Activated CD4-positive, alpha-beta T cell treated with anti-CD3 and anti-CD28 coated beads for 48 hours (primary cell): ENCODE data around the gene MAPK11.

ENCODE experiments used
- DNase-seq: peaks from one replicate; pipeline ENCODE4 v3.0.0-alpha.2; 2020

Gene MAPK11

GRCh38 chr22:50307890-50308596 lies 37.9 kb upstream of the MAPK11 start:
- DNase-seq: no peak

GRCh38 chr22:50306753-50307749 lies 36.9 kb upstream of the MAPK11 start, which contains the start of gene PLXNB2:
Gene PLXNB2 (minus strand): TSS chr22:50307646. CDS start chr22:50290584, 17,062 bp downstream.
- DNase-seq: peak; percentile 28

GRCh38 chr22:50305923-50306566 lies 35.9 kb upstream of the MAPK11 start:
- DNase-seq: no peak

GRCh38 chr22:50305393-50305922 lies 35.3 kb upstream of the MAPK11 start:
- DNase-seq: no peak

GRCh38 chr22:50304528-50305392 lies 34.6 kb upstream of the MAPK11 start:
- no peak for DNase-seq

GRCh38 chr22:50303848-50304527 lies 33.8 kb upstream of the MAPK11 start:
- DNase-seq: peak; percentile 24

- no peak for DNase-seq
These were observed 33.3 kb upstream of the MAPK11 start for GRCh38 chr22:50303515-50303847.

- no peak for DNase-seq
These were observed 32.4 kb upstream of the MAPK11 start for GRCh38 chr22:50302564-50302963.

- DNase-seq: no peak
These were observed 31.9 kb upstream of the MAPK11 start for GRCh38 chr22:50302041-50302541.

- DNase-seq: no peak
These were observed 31.4 kb upstream of the MAPK11 start for GRCh38 chr22:50301581-50301991.

GRCh38 chr22:50300620-50301257 lies 30.6 kb upstream of the MAPK11 start:
- DNase-seq: no peak

GRCh38 chr22:50299785-50300619 lies 29.8 kb upstream of the MAPK11 start:
- no peak for DNase-seq

GRCh38 chr22:50298937-50299784 lies 29.0 kb upstream of the MAPK11 start:
- no peak for DNase-seq

GRCh38 chr22:50298266-50298637 lies 28.1 kb upstream of the MAPK11 start:
- no peak for DNase-seq

- DNase-seq: no peak
These were observed 27.5 kb upstream of the MAPK11 start for GRCh38 chr22:50297510-50298265.

GRCh38 chr22:50296658-50297490 lies 26.7 kb upstream of the MAPK11 start:
- DNase-seq: no peak

- no peak for DNase-seq
These were observed 24.1 kb upstream of the MAPK11 start for GRCh38 chr22:50294319-50294656.
